ENCODE measurements around the gene IL26.

DNA sequence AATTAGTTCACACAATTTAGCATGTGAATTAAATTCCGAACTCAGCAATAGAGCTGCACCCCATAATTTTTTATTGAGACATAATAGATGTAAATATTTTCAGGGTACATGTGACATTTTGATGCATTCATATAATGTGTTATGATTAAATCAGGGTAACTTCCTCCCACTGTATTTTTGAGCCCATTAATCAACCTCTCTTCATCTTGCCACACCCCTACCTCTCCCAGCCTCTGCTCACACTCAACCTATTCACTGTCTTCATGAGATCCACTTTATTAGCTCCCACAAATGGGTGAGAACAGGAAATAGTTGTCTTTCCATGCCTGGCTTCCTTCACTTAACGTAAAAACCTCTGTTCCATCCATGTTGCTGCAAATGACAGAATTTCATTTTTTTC lies 14.7 kb downstream of the IL26 start:
- TF ChIP-seq, protein P1, sequence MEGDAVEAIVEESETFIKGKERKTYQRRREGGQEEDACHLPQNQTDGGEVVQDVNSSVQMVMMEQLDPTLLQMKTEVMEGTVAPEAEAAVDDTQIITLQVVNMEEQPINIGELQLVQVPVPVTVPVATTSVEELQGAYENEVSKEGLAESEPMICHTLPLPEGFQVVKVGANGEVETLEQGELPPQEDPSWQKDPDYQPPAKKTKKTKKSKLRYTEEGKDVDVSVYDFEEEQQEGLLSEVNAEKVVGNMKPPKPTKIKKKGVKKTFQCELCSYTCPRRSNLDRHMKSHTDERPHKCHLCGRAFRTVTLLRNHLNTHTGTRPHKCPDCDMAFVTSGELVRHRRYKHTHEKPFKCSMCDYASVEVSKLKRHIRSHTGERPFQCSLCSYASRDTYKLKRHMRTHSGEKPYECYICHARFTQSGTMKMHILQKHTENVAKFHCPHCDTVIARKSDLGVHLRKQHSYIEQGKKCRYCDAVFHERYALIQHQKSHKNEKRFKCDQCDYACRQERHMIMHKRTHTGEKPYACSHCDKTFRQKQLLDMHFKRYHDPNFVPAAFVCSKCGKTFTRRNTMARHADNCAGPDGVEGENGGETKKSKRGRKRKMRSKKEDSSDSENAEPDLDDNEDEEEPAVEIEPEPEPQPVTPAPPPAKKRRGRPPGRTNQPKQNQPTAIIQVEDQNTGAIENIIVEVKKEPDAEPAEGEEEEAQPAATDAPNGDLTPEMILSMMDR (conservative IDR thresholded peaks at IDR 0.05; ENCODE audit: low read depth, low read length), result no peak
- TF ChIP-seq RFX5 (IDR thresholded peaks at IDR 0.05; ENCODE audit: low read depth, low read length) (no peak), POLR2A (IDR thresholded peaks at IDR 0.05; ENCODE audit: low read depth, low read length) (no peak), RAD21 (IDR thresholded peaks at IDR 0.05; ENCODE audit: low read length) (no peak), CEBPB (IDR thresholded peaks at IDR 0.05; ENCODE audit: low read depth, low read length) (no peak), MXI1 (IDR thresholded peaks at IDR 0.05; ENCODE audit: borderline replicate concordance, low read depth, low read length) (no peak), BHLHE40 (IDR thresholded peaks at IDR 0.05; ENCODE audit: low read depth, low read length) (no peak), CHD1 (IDR thresholded peaks at IDR 0.05; ENCODE audit: low read depth, low read length) (no peak)
- TF ChIP-seq, protein P2, sequence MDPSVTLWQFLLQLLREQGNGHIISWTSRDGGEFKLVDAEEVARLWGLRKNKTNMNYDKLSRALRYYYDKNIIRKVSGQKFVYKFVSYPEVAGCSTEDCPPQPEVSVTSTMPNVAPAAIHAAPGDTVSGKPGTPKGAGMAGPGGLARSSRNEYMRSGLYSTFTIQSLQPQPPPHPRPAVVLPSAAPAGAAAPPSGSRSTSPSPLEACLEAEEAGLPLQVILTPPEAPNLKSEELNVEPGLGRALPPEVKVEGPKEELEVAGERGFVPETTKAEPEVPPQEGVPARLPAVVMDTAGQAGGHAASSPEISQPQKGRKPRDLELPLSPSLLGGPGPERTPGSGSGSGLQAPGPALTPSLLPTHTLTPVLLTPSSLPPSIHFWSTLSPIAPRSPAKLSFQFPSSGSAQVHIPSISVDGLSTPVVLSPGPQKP (IDR thresholded peaks at IDR 0.05; ENCODE audit: borderline replicate concordance, low read depth, low read length), result no peak
